HepG2 (cell line): ENCODE measurements around the gene BIRC6. TPM values are rescaled to one million over a fixed set of nuclear protein-coding genes. Genes with fewer than 3 reads are reported as not detected.

Experiments used
- CHD4 ChIP-seq: fragments of 200-600 bp; sonication (generic); IDR thresholded peaks from 2 replicates; pipeline ENCODE4 v1.7.0; 2017; ENCODE audit warnings: mild to moderate bottlenecking, low read length, borderline replicate concordance
- DR1 ChIP-seq: sonication (generic); formaldehyde crosslinking; IDR thresholded peaks from 2 replicates; pipeline ENCODE4 v1.8.0; 2021; ENCODE audit warnings: mild to moderate bottlenecking, missing genetic modification reagents, inconsistent platforms
- E2F2 ChIP-seq: sonication (generic); formaldehyde crosslinking; IDR thresholded peaks from 2 replicates; pipeline ENCODE4 v1.4.0; 2020; ENCODE audit warnings: missing genetic modification reagents, borderline replicate concordance
- KLF13 ChIP-seq: sonication (generic); formaldehyde crosslinking; IDR thresholded peaks from 2 replicates; pipeline ENCODE4 v1.4.0; 2020; ENCODE audit warnings: mild to moderate bottlenecking, missing genetic modification reagents
- KLF15 ChIP-seq: sonication (generic); formaldehyde crosslinking; IDR thresholded peaks from 2 replicates; pipeline ENCODE4 v1.8.1; 2023; ENCODE audit warnings: borderline replicate concordance, mild to moderate bottlenecking, inconsistent platforms, missing genetic modification reagents, mixed read lengths
- KLF9 ChIP-seq: IDR thresholded peaks from 2 replicates; pipeline ENCODE4 v1.6.1; 2016; ENCODE audit warnings: low read depth
- KMT2B ChIP-seq: IDR thresholded peaks from 2 replicates; pipeline ENCODE4 v1.6.1; 2016; ENCODE audit warnings: missing genetic modification reagents, missing compliant biosample characterization
- MYC ChIP-seq: sonication (generic); formaldehyde crosslinking; IDR thresholded peaks from 2 replicates; pipeline ENCODE4 v1.9.0; 2021; ENCODE audit warnings: missing genetic modification reagents, borderline replicate concordance
- NCOA5 ChIP-seq: sonication (generic); formaldehyde crosslinking; IDR thresholded peaks from 2 replicates; pipeline ENCODE4 v1.4.0; 2020; ENCODE audit warnings: missing genetic modification reagents
- PHF8 ChIP-seq: sonication (generic); formaldehyde crosslinking; IDR thresholded peaks from 2 replicates; pipeline ENCODE4 v1.5.0; 2020; ENCODE audit warnings: missing genetic modification reagents
- RCOR2 ChIP-seq: IDR thresholded peaks from 2 replicates; pipeline ENCODE4 v1.6.1; 2016; ENCODE audit warnings: missing biosample characterization, missing genetic modification reagents
- RFX3 ChIP-seq: IDR thresholded peaks from 2 replicates; pipeline ENCODE4 v1.6.1; 2016; ENCODE audit warnings: missing biosample characterization, missing genetic modification reagents
- SIN3A ChIP-seq: IDR thresholded peaks from 2 replicates; pipeline ENCODE4 v1.6.1; 2011; ENCODE audit warnings: low read depth, mild to moderate bottlenecking, control low read depth, low read length, borderline replicate concordance
- TBX3 ChIP-seq: fragments of 450-650 bp; IDR thresholded peaks from 2 replicates; pipeline ENCODE4 v1.6.1; 2017; ENCODE audit warnings: antibody characterized with exemption, mild to moderate bottlenecking, inconsistent platforms, borderline replicate concordance
- TOPORS ChIP-seq: sonication (generic); formaldehyde crosslinking; IDR thresholded peaks from 2 replicates; pipeline ENCODE4 v1.8.0; 2023; ENCODE audit warnings: mild to moderate bottlenecking, missing genetic modification reagents
- ZNF225 ChIP-seq: sonication (generic); formaldehyde crosslinking; IDR thresholded peaks from 2 replicates; pipeline ENCODE4 v1.4.0; 2020; ENCODE audit warnings: mild to moderate bottlenecking, missing genetic modification reagents
- ZNF343 ChIP-seq: sonication (generic); formaldehyde crosslinking; IDR thresholded peaks from 2 replicates; pipeline ENCODE4 v1.4.0; 2020; ENCODE audit warnings: mild to moderate bottlenecking, missing genetic modification reagents
- ZNF362 ChIP-seq: sonication (generic); formaldehyde crosslinking; IDR thresholded peaks from 2 replicates; pipeline ENCODE4 v1.4.0; 2020; ENCODE audit warnings: missing genetic modification reagents, mild to moderate bottlenecking, borderline replicate concordance
- ZNF468 ChIP-seq: sonication (generic); formaldehyde crosslinking; IDR thresholded peaks from 2 replicates; pipeline ENCODE4 v1.8.0; 2022; ENCODE audit warnings: mild to moderate bottlenecking, moderate library complexity, missing genetic modification reagents
- ZNF510 ChIP-seq: sonication (generic); formaldehyde crosslinking; IDR thresholded peaks from 2 replicates; pipeline ENCODE4 v1.4.0; 2020; ENCODE audit warnings: low read depth, mild to moderate bottlenecking, missing genetic modification reagents
- ZNF552 ChIP-seq: sonication (generic); formaldehyde crosslinking; IDR thresholded peaks from 2 replicates; pipeline ENCODE4 v1.9.0; 2022; ENCODE audit warnings: missing genetic modification reagents, mild to moderate bottlenecking, borderline replicate concordance
- ZNF570 ChIP-seq: sonication (generic); formaldehyde crosslinking; IDR thresholded peaks from 2 replicates; pipeline ENCODE4 v1.4.0; 2020; ENCODE audit warnings: mild to moderate bottlenecking, missing genetic modification reagents, borderline replicate concordance
- ZNF576 ChIP-seq: sonication (generic); formaldehyde crosslinking; IDR thresholded peaks from 2 replicates; pipeline ENCODE4 v1.4.0; 2020; ENCODE audit warnings: mild to moderate bottlenecking, missing genetic modification reagents
- ZNF7 ChIP-seq: IDR thresholded peaks from 2 replicates; pipeline ENCODE4 v1.6.1; 2016; ENCODE audit warnings: missing biosample characterization, missing genetic modification reagents
- ZNF746 ChIP-seq: sonication (generic); formaldehyde crosslinking; IDR thresholded peaks from 2 replicates; pipeline ENCODE4 v1.8.0; 2022; ENCODE audit warnings: mild to moderate bottlenecking, missing genetic modification reagents
- ZSCAN25 ChIP-seq: sonication (generic); formaldehyde crosslinking; IDR thresholded peaks from 2 replicates; pipeline ENCODE4 v1.8.0; 2022; ENCODE audit warnings: mild to moderate bottlenecking, missing genetic modification reagents
- polyA plus RNA-seq, 8 experiments: library from polyadenylated mRNA; depleted of rRNA in 3 of 8; stranded (reverse) in 7 of 8; unstranded in 1 of 8; fragments of >200 nt; fragmentation: Illumina TruSeq in 4 of 8; extraction: Trizol in 4 of 8; gene quantifications; 2 replicates each; pipeline versions ENCODE4 v1.2.1 to v1.2.3, GENCODE V29; 2011 to 2016; ENCODE audit warnings: low read depth in 4 of 8, missing spikeins in 1 of 8, mixed read lengths in 1 of 8; ENCODE audit not compliant: insufficient read depth in 1 of 8
- total RNA-seq, 5 experiments: library from RNA; depleted of rRNA; stranded (reverse); fragments of >200 nt; fragmentation: Illumina TruSeq; extraction: Trizol; gene quantifications; 2 replicates each; pipeline ENCODE4 v1.2.3, GENCODE V29; 2016; ENCODE audit warnings: low read depth in 1 of 5
- TF ChIP-seq, protein P1 (sequence below): sonication (generic); formaldehyde crosslinking; IDR thresholded peaks from 2 replicates; pipeline ENCODE4 v1.5.0; 2020; ENCODE audit warnings: mild to moderate bottlenecking, missing genetic modification reagents

Gene BIRC6
- total and polyA plus RNA-seq, 2 of the 13 experiments (the other 11 are each of a cell fraction or from before 2014, with no cell fraction given) = 65.6 to 120 TPM

GRCh38 chr2:32357318-32358110 lies 691 bp downstream of the BIRC6 start (continued):
- TF ChIP-seq ZNF552 (no peak), SIN3A (no peak), KLF15 (no peak), DR1 (CRISPR knock-in tag) (no peak), PHF8 (CRISPR knock-in tag) (peak; percentile 79), MYC (CRISPR knock-in tag) (no peak), ZNF362 (no peak), KLF13 (CRISPR knock-in tag) (no peak), RFX3 (CRISPR knock-in tag) (no peak), TBX3 (no peak), CHD4 (no peak), NCOA5 (0 out of 2 replicates have a peak, but pooled peaks have one; percentile 13), ZSCAN25 (CRISPR knock-in tag) (peak; percentile 45; the same call in 1 of the 2 replicates), KMT2B (CRISPR knock-in tag) (no peak), ZNF746 (no peak), ZNF510 (CRISPR knock-in tag) (no peak), ZNF576 (0 out of 2 replicates have a peak, but pooled peaks have one; percentile 16), ZNF7 (no peak), ZNF343 (peak; percentile 26; the same call in 1 of the 2 replicates), ZNF570 (no peak), KLF9 (no peak), ZNF468 (CRISPR knock-in tag) (no peak), RCOR2 (CRISPR knock-in tag) (no peak), E2F2 (CRISPR knock-in tag) (no peak), ZNF225 (no peak), TOPORS (CRISPR knock-in tag) (0 out of 2 replicates have a peak, but pooled peaks have one; percentile 31)
- TF ChIP-seq, protein P1, sequence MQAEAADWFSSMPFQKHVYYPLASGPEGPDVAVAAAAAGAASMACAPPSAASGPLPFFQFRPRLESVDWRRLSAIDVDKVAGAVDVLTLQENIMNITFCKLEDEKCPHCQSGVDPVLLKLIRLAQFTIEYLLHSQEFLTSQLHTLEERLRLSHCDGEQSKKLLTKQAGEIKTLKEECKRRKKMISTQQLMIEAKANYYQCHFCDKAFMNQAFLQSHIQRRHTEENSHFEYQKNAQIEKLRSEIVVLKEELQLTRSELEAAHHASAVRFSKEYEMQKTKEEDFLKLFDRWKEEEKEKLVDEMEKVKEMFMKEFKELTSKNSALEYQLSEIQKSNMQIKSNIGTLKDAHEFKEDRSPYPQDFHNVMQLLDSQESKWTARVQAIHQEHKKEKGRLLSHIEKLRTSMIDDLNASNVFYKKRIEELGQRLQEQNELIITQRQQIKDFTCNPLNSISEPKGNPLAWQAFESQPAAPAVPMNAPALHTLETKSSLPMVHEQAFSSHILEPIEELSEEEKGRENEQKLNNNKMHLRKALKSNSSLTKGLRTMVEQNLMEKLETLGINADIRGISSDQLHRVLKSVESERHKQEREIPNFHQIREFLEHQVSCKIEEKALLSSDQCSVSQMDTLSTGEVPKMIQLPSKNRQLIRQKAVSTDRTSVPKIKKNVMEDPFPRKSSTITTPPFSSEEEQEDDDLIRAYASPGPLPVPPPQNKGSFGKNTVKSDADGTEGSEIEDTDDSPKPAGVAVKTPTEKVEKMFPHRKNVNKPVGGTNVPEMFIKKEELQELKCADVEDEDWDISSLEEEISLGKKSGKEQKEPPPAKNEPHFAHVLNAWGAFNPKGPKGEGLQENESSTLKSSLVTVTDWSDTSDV (CRISPR knock-in tag) = no peak
